Measurements from ENCODE around the gene SCFD2. TPM values are rescaled to one million over a fixed set of nuclear protein-coding genes. Genes with fewer than 3 reads are reported as not detected.

Gene SCFD2
- polyA plus RNA-seq, 1 of the 3 experiments (the other 2 are of a cell fraction), result 14.1 TPM

DNA sequence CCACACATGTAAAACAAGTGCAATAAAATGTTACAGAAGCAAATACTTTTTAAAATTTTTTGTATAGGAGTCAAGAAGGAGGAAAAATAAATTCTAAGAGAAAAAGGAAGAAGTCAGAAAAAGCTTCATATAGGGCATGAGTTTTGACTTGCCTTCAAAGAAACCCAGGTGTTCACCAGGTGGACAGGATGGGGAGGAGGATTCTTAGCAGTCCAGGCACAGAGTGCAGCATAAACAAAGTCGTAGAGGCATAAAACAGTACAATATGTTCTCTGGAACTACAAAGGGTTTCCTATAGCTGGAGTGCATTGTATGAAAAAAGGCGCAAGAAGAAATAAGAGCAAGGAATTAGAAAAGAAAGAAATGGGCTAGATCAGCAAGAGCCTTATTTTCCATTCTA lies 1.9 kb upstream of the SCFD2 start:
- no peak overlapping the region for H3K27ac ChIP-seq (ENCODE audit: low read depth in 2 of 2, low read length in 1 of 2)
- H3K4me2 ChIP-seq, result no peak overlapping the region
- DNase-seq, result no peak
- no peaks in the 10 kb centered on the region for H3K9me2 ChIP-seq
- H3K9me3 ChIP-seq, result no peaks in the 10 kb centered on the region
- no peak overlapping the region for H3K4me3 ChIP-seq (ENCODE audit: low read depth in 2 of 2, low read length in 1 of 2)
- TF ChIP-seq, protein P1, sequence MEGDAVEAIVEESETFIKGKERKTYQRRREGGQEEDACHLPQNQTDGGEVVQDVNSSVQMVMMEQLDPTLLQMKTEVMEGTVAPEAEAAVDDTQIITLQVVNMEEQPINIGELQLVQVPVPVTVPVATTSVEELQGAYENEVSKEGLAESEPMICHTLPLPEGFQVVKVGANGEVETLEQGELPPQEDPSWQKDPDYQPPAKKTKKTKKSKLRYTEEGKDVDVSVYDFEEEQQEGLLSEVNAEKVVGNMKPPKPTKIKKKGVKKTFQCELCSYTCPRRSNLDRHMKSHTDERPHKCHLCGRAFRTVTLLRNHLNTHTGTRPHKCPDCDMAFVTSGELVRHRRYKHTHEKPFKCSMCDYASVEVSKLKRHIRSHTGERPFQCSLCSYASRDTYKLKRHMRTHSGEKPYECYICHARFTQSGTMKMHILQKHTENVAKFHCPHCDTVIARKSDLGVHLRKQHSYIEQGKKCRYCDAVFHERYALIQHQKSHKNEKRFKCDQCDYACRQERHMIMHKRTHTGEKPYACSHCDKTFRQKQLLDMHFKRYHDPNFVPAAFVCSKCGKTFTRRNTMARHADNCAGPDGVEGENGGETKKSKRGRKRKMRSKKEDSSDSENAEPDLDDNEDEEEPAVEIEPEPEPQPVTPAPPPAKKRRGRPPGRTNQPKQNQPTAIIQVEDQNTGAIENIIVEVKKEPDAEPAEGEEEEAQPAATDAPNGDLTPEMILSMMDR (IDR thresholded peaks at IDR 0.05), result no peak
- TF ChIP-seq FOXM1 (IDR thresholded peaks at IDR 0.05; ENCODE audit: low read depth), result no peak
- no peak overlapping the region for H2AFZ ChIP-seq (ENCODE audit: low read depth)
- no peaks in the 10 kb centered on the region for H4K20me1 ChIP-seq (ENCODE audit: insufficient read depth)
- no peak overlapping the region for H3K9ac ChIP-seq
- 71% methylated on average over 2 of the region's 2 CpGs for WGBS (ENCODE audit: low lambda C conversion rate)
- ChIA-PET CTCF (interaction anchor here (1.0 kb wide), 1 partner anchor 867 kb away, joined by 4 read pairs; no protein-coding TSS in a partner anchor), POLR2A (no interaction called here)
- H3F3A ChIP-seq (replicated peaks; ENCODE audit: insufficient read depth), result no peaks in the 10 kb centered on the region
- H3K79me2 ChIP-seq (ENCODE audit: insufficient read depth), result peaks cover 30% of the 10 kb centered on the region
- no peaks in the 10 kb centered on the region for H3K27me3 ChIP-seq (ENCODE audit: insufficient read depth)
- peaks cover 0 to 9% of the 10 kb centered on the region in 2 experiments; a peak in 2 of 4 replicates for H3K4me1 ChIP-seq (ENCODE audit: control insufficient read depth in 1 of 2, insufficient read depth in 2 of 2, low read depth in 1 of 2, low read length in 1 of 2)
- no peaks in the 10 kb centered on the region for H3K36me3 ChIP-seq (replicated peaks in 1 of 2; ENCODE audit: control insufficient read depth in 1 of 2, insufficient read depth in 2 of 2, low read length in 1 of 2)

DNA sequence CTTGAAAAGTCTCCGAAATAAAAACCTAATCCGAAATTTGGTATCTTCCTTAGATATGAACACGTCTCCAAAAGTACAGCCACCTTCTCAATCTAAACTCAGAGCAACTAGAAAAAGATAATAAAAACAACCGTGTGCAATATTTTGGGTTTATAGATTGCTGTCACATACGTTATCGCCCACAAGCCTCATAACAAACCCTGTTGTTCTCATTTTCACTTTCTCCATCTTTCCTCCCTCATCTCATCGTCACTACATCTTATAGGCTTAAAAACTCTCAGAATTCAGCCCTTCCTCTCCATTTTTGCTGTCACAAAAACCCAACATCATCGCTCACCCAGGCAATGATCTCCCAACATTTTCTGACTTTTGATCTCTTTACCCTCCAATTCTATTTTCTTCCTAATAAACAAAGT lies 448 bp upstream of the SCFD2 start:
- ChIA-PET POLR2A (interaction anchor here (1.4 kb wide), 1 partner anchor 11 kb away, joined by 7 read pairs; the partner anchor contains the start of gene FIP1L1), CTCF (interaction anchor here (1.5 to 2.1 kb wide), 2 partner anchors 350 to 867 kb away, joined by 5 to 6 read pairs; no protein-coding TSS in a partner anchor)
- Histone ChIP-seq H3K4me2 (peak overlapping the region; percentile 91), H3K4me1 (ENCODE audit: control insufficient read depth in 1 of 2, insufficient read depth in 2 of 2, low read depth in 1 of 2, low read length in 1 of 2) (peaks cover 0 to 11% of the 10 kb centered on the region in 2 experiments; a peak in 2 of 4 replicates), H3K79me2 (ENCODE audit: insufficient read depth) (peaks cover 41% of the 10 kb centered on the region), H4K20me1 (ENCODE audit: insufficient read depth) (no peaks in the 10 kb centered on the region), H3K9me2 (no peaks in the 10 kb centered on the region), H3K27me3 (ENCODE audit: insufficient read depth) (no peaks in the 10 kb centered on the region), H2AFZ (ENCODE audit: low read depth) (peak overlapping the region; percentile 99), H3K27ac (ENCODE audit: low read depth in 2 of 2, low read length in 1 of 2) (peak overlapping the region; percentile 43 to 83), H3K9ac (peak overlapping the region; percentile 63; the same call in 1 of the 2 replicates), H3K9me3 (no peaks in the 10 kb centered on the region), H3K4me3 (ENCODE audit: low read depth in 2 of 2, low read length in 1 of 2) (peak overlapping the region; percentile 89 to 98), H3K36me3 (replicated peaks in 1 of 2; ENCODE audit: control insufficient read depth in 1 of 2, insufficient read depth in 2 of 2, low read length in 1 of 2) (peaks cover 0 to 5% of the 10 kb centered on the region in 2 experiments), H3F3A (replicated peaks; ENCODE audit: insufficient read depth) (no peaks in the 10 kb centered on the region)
- WGBS (ENCODE audit: low lambda C conversion rate), result 10% methylated on average over 8 of the region's 8 CpGs
- DNase-seq, result no peak
- TF ChIP-seq, protein P1 (IDR thresholded peaks at IDR 0.05), result no peak
- TF ChIP-seq TEAD4 (IDR thresholded peaks at IDR 0.05; ENCODE audit: borderline replicate concordance, insufficient read depth), result no peak
- TF ChIP-seq, protein P2, sequence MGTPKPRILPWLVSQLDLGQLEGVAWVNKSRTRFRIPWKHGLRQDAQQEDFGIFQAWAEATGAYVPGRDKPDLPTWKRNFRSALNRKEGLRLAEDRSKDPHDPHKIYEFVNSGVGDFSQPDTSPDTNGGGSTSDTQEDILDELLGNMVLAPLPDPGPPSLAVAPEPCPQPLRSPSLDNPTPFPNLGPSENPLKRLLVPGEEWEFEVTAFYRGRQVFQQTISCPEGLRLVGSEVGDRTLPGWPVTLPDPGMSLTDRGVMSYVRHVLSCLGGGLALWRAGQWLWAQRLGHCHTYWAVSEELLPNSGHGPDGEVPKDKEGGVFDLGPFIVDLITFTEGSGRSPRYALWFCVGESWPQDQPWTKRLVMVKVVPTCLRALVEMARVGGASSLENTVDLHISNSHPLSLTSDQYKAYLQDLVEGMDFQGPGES (IDR thresholded peaks at IDR 0.05; ENCODE audit: low read depth, low read length), result no peak
- TF ChIP-seq ELF1 (IDR thresholded peaks at IDR 0.05), result no peak
- TF ChIP-seq GATA2 (CRISPR knock-in tag; IDR thresholded peaks at IDR 0.05), result no peak
- TF ChIP-seq EP300 (IDR thresholded peaks at IDR 0.05; ENCODE audit: borderline replicate concordance in 1 of 2, low read depth in 1 of 2, low read length in 1 of 2), result no peak
- no peak for TF ChIP-seq POLR2AphosphoS5 (IDR thresholded peaks at IDR 0.05; ENCODE audit: low read depth, low read length)
- no peak for TF ChIP-seq CHD2 (IDR thresholded peaks at IDR 0.05; ENCODE audit: low read length, partially characterized antibody)
- TF ChIP-seq, protein P3, sequence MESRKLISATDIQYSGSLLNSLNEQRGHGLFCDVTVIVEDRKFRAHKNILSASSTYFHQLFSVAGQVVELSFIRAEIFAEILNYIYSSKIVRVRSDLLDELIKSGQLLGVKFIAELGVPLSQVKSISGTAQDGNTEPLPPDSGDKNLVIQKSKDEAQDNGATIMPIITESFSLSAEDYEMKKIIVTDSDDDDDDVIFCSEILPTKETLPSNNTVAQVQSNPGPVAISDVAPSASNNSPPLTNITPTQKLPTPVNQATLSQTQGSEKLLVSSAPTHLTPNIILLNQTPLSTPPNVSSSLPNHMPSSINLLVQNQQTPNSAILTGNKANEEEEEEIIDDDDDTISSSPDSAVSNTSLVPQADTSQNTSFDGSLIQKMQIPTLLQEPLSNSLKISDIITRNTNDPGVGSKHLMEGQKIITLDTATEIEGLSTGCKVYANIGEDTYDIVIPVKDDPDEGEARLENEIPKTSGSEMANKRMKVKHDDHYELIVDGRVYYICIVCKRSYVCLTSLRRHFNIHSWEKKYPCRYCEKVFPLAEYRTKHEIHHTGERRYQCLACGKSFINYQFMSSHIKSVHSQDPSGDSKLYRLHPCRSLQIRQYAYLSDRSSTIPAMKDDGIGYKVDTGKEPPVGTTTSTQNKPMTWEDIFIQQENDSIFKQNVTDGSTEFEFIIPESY (IDR thresholded peaks at IDR 0.05; ENCODE audit: borderline replicate concordance, low read depth), result no peak
- no peak for TF ChIP-seq NRF1 (IDR thresholded peaks at IDR 0.05; ENCODE audit: low read depth, low read length)
- TF ChIP-seq JUND (IDR thresholded peaks at IDR 0.05), result no peak
- no peak for TF ChIP-seq FOXM1 (IDR thresholded peaks at IDR 0.05; ENCODE audit: low read depth)
- TF ChIP-seq RXRA (IDR thresholded peaks at IDR 0.05; ENCODE audit: borderline replicate concordance, low read depth), result no peak
- no peak for TF ChIP-seq EZH2phosphoT487 (IDR thresholded peaks at IDR 0.05; ENCODE audit: borderline replicate concordance, low read depth)
- TF ChIP-seq FOSL2 (IDR thresholded peaks at IDR 0.05; ENCODE audit: borderline replicate concordance, low read depth), result no peak
